Measurements from ENCODE around the gene CNOT9.

Gene CNOT9

DNA sequence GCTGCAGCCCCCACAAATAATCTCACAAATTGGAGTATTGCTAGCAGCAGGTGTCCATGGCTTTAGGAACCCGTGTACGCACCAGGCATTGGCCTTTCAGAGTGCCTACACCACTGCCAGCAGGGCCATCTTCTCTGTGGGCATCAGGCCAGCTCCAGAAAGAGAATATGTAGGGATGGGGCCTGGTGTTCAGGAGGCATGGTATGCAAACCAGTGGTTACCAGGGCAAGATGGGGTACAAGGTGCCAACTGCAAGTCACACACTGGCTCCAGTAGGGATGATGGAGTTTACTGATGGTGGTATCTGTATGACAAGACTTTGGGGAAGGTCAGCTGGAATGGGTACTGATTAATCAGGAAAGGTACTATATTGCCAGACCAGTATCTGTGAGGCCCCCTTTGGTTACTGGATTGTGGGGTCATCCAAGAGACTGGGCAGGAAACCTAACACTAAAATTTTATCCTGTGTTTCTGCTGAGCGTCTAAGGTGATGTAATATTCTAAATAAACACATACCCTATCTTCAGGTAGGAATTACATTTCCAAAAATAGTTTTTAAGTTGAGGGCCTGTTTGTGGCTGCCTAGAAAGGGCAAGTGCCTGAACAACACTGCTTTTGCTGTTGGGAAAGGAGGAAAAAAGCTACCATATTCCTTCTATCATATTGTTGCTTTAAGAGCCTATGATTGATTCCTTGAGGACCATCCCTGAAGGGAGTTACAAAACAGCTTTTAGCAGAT, 9.0 kb downstream of the CNOT9 start:
- no peak for DNase-seq (ENCODE audit: low read depth in 2 of 2, low spot score in 1 of 2)

DNA sequence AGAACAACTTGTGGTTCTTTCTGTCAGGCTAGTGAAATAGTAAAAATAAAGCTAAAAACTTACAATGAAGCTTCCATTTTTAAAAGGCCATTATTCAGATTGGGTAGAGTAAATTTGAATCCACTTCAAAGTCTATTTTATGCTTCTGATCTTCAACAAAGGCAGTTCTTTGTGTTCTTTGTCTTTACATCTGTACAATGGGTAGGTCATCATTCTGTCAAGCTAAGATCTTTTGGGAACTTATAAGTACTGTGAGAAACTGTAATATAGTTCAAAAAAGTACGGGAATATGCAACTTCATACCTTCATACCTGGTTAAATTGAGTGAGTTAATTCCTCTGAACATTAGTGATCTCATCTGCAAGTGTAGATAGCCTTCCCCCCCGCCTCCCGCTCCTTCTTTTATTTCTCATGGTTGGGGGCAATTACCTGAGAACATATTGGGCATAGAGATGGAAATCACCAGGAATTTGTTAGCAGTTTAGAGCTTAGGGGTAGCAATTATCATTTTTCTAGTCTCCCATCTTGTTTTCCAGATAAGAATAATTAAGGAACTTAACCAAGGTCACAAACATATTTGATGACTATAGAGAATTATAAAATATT, 9.7 kb downstream of the CNOT9 start:
- no peak for DNase-seq (ENCODE audit: low read depth in 2 of 2, low spot score in 1 of 2)

DNA sequence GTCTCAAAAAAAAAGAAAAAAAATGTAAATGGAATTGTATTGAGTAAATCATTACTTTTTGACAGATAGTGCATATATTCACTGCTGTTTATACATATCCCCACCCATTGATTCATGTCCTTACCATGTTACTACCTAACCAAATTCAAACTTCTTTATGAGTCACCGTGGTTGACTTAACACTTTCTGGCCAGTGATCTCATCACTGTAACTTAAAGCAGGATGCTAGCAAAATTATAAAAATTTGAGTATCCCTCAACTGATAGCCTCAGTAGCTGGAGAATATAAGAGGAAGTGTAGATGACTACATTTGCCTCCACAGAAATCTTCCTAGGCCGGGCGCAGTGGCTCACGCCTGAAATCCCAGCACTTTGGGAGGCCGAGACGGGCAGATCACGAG, 13.4 kb downstream of the CNOT9 start:
- no peak for DNase-seq (ENCODE audit: low read depth in 2 of 2, low spot score in 1 of 2)

DNA sequence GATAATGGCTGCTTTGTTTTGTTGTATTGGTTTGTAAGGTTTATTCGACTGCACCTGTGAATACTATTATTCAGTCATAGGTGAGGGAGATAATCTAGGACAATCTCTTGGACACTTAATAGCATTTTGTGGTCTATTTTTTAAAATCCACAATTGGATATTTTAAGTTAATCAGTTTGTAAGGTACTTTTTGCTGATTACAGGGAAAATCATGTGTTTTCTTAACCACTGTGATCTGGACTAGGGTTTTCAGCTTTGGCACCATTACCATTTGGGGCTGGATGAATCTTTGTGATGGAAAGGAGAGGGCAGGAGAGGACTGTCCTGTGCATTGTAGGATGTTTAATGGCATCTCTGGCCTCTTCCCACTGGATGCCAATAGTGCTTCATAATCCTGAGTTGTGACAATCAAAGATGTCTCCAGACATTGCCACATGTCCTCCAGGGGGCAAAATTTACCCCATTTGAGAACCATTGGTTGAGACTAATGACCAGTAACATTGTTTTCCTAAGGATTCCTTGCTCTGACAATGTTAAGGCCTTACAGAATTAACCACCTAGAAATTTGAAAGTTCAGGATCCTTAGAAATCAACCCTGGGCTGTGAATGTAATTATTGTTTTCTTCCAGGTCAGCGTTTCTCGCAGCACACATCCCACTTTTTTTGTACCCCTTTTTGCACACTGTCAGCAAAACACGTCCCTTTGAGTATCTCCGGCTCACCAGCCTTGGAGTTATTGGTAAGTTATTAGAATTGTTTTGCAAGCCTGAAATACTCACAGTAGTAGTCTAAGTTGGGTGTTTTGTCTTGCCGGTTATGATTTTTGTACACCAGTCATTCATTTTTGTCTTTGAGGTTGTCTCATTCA, 15.6 kb downstream of the CNOT9 start:
- no peak for DNase-seq (ENCODE audit: low read depth in 2 of 2, low spot score in 1 of 2)

DNA sequence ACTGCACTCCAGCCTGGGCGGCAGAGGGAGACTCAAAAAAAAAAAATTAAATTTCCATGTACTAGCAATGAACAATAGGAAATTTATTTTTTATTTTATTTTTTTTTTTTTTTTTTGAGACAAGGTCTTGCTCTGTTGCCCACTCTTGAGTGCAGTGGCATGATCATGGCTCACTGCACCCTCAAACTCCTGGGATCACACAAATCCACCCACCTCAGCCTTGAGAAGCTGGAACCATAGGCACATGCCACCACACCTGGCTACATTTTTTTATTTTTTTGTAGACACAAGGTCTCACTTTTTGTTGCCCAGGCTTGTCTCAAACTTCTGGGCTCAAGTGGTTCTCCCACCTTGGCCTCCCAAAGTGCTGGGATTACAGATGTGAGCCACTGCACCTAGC, 16.9 kb downstream of the CNOT9 start:
- no peak for DNase-seq (ENCODE audit: low read depth in 2 of 2, low spot score in 1 of 2)

DNA sequence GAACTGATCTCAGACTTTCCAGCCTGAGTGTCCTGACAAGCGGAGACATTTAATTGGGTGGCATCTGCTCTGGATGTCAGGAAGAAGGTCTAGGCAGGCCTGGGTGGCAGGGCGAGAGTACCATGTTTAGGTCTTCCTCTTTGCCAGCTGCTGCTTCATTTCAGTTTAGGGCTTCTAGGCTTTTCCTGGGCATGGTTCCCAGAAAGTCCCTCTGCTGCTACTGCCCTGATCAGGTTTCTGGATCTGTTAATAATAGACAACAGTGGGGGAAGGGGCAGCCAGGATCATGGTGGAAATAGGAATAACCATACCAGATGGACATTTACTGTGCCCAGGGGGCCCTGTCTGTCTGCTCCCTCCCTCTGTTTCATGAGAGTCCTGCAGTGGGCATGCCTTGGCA, 36.8 kb downstream of the CNOT9 start:
- no peak for DNase-seq (ENCODE audit: low read depth in 2 of 2, low spot score in 1 of 2)

DNA sequence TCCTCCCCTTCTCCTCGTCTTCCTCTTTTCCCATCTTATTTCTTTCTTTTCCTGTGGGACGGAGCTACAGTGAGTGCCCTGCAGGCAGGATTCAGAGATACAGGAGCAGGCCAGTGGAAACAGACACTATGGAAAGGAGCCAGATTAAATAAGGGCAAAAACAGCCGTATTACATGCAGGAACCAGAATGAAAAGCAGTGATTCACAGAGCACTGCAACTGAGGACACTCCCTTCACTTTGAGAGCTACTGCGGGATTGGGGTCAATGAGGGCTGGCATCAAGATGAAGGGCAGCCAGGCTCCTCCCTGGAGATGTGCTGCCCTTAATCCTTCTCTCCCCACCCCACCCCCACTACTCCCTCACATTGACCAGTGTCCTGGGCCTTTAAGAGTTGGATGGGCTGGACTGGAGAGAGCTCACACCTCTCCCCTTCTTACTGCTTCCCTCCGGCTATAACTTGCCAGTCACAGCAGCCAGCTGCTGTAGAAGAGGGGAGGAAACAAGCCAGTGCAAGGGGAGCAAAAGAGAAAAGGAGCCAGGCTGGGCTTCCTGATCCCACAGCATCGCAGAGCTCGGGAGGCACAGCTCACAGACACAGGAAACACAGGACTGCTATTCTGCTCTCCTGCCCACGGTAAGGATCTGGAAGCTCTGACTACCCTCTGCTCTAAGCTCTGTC, 38.9 kb downstream of the CNOT9 start, which contains the start of gene PLCD4:
Gene PLCD4 (plus strand): TSS at position 464 of the 680 bp plus-strand sequence. CDS start 7,841 bp downstream, outside the sequence.
- DNase-seq (ENCODE audit: low read depth in 2 of 2, low spot score in 1 of 2): no peak

DNA sequence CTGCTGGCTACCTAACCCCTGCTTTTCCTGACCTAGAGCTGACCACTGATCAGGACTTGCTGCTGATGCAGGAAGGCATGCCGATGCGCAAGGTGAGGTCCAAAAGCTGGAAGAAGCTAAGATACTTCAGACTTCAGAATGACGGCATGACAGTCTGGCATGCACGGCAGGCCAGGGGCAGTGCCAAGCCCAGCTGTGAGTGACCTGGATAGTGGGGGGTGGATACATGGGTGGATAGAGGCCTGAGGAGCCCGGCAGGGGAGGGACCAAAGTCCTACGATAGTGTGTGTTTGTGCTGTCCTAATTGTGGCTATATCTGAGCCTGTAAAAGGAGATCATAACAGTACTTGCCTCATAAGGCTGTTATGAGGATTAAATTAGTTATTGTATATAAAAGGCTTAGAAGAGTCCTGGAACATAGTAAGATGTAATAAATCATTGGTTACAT, 47.3 kb downstream of the CNOT9 start:
- DNase-seq (ENCODE audit: low read depth in 2 of 2, low spot score in 1 of 2): no peak

DNA sequence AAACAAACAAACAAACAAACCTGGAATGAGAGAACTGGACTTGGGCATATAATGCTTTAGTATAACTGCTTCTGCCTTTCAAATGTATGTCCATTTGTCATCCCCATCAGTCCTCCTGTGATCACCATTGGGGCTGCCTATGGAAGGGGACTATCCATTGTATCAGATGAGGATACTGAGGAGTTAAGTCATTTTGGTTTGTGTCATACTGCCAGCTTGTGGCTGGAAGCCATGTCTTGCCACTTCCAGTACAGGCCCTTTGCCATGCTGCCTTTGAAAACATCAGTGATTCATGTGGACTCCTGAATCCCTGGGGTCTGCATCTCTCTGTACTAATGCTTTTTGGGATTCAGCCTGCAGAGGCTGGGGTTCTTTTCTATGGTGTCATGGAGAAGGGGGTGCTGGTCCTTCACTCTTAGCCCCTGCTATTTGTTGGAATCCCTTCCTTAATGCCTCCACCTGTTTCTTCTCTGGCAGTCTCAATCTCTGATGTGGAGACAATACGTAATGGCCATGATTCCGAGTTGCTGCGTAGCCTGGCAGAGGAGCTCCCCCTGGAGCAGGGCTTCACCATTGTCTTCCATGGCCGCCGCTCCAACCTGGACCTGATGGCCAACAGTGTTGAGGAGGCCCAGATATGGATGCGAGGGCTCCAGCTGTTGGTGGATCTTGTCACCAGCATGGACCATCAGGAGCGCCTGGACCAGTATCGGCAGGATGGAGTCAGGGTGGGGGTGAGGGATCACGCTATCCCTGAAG, 49.6 kb downstream of the CNOT9 start:
- DNase-seq (ENCODE audit: low read depth in 2 of 2, low spot score in 1 of 2): no peak

DNA sequence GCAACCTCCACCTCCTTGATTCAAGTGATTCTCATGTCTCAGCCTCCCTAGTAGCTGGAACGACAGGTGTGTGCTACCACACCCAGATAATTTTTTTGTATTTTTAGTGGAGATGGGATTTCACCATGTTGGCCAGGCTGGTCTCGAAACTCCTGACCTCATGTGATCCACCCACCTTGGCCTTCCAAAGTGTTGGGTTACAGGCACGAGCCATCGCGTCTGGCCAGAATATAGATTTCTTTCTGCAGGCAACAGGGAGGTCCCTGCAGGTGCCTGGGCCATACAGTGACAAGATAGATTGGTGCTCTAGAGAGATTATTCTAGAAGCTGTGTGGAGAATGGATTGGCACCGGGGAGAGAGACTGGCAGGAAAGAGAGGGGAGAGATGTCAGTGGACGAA, 52.4 kb downstream of the CNOT9 start:
- no peak for DNase-seq (ENCODE audit: low read depth in 2 of 2, low spot score in 1 of 2)

DNA sequence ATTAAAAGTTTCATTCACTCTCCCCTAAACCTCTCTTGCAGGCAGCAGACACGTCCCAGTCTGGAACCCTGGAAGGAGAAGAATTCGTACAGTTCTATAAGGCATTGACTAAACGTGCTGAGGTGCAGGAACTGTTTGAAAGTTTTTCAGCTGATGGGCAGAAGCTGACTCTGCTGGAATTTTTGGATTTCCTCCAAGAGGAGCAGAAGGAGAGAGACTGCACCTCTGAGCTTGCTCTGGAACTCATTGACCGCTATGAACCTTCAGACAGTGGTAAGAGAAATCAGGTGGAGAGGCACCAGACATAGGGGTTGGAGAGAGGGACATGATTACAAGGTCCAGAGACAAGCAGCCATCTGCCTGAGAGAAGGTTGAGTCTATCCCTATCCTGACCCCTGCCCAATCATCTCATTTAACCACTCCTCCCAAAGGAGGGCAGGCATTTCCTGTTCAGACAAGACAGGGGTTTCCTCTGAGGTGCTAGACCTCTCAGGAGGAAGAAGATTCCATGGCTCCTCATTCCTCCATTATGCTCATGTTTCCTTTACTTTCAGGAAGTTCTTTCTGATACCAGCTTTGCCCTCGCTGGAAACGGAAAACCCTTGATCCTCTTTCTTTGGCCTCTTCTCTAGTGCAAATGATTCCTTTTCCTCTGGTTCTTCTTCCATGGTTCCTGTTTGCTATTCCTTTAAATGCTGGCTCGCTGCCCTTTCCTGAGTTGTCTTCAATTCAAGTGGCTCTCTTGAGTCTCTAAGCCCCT, 54.1 kb downstream of the CNOT9 start:
- DNase-seq (ENCODE audit: low read depth in 2 of 2, low spot score in 1 of 2): no peak

DNA sequence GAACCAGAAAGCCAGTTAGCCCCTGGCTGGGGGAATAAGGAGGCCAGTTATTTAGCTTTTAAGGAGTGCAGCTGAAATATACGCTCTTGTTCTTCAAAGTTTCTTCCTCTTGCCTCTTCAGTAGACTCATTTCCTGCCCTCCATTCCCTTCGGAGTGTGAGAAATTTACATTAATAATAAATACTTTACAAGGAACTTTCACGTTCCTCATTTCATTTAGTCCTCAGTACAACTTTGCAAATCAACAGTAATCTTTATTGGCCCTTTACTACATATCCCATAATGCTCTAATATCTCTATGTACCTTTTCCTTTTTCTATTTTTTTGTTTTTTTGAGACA, 54.7 kb downstream of the CNOT9 start:
- no peak for DNase-seq (ENCODE audit: low read depth in 2 of 2, low spot score in 1 of 2)

DNA sequence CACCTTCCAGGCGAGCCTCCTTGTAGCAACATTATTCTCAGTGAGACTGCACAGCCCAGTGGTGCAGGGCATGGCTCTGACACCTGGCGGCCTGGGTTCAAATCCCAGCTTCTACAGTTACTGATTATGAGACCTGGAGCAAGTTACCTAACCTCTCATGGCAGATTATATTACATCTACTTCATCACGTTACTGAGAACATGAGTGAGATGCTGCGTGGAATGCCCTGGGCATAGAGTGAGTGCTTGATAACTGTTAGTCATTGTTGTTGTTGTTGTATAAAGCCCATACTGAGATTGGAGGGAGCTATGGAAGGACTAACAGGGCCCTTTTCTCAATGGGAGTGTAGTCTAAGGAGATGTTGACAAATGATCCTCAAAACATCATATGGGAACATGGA, 57.7 kb downstream of the CNOT9 start:
- no peak for DNase-seq (ENCODE audit: low read depth in 2 of 2, low spot score in 1 of 2)

DNA sequence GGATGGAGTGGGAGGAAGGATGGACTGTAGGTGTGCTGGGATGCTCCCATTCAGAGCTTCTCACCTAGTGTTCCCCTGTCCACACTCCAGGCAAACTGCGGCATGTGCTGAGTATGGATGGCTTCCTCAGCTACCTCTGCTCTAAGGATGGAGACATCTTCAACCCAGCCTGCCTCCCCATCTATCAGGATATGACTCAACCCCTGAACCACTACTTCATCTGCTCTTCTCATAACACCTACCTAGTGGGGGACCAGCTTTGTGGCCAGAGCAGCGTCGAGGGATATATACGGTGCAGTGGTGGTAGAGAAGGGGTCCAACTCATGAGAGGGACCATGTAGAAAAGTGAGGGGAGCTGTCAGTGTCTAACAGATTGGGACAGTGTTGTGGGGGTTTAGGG, 59.3 kb downstream of the CNOT9 start:
- DNase-seq (ENCODE audit: low read depth in 2 of 2, low spot score in 1 of 2): no peak

DNA sequence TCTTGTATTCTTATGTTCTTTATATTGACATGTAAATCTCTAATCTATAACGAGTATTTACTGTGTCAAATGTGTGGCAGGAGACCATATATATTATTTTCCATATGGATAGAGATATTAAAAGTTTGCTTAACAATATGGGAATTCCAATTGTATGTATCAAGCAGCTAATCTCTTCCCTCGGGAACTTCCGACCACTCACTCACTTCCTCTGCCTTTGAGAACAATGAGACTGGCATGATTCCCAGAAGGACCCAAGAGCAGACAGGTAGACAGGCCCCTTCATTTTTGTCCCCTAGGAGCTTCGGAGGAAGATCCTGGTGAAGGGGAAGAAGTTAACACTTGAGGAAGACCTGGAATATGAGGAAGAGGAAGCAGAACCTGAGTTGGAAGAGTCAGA, 63.2 kb downstream of the CNOT9 start:
- no peak for DNase-seq (ENCODE audit: low read depth in 2 of 2, low spot score in 1 of 2)

DNA sequence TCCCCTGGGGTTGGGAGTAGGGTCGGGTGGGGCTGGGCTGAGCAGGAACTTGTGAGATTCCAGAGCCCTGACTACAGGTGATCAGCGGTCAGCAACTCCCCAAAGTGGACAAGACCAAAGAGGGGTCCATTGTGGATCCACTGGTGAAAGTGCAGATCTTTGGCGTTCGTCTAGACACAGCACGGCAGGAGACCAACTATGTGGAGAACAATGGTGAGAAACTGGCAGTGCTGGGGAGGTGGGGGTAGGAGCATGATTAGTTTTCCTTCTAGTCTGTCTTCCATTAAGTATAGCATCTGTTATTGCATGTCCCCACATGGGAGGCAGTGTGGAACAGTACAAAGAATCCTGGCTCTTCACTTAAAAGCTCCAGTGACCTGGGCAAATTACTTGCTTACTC, 67.1 kb downstream of the CNOT9 start:
- DNase-seq (ENCODE audit: low read depth in 2 of 2, low spot score in 1 of 2): no peak

DNA sequence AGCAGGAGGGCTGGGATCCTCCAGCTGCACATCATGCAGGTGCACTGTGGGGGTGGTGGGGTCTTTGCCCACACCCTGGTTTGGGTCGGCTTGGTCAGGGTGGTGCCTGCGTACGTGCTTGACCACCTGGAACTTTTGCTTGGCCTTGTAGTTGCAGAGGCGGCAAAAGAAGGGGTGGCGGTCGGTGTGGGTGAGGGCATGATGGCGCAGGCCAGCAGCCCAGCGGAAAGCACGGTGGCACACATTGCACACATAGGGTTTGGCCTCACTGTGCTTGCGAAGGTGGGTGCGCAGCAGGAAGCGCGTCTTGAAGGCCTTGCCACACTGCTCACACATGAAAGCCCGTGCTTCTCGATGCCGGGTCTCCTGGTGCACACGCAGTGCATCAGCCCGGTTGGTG, 69.7 kb downstream of the CNOT9 start:
- DNase-seq (ENCODE audit: low read depth in 2 of 2, low spot score in 1 of 2): no peak

DNA sequence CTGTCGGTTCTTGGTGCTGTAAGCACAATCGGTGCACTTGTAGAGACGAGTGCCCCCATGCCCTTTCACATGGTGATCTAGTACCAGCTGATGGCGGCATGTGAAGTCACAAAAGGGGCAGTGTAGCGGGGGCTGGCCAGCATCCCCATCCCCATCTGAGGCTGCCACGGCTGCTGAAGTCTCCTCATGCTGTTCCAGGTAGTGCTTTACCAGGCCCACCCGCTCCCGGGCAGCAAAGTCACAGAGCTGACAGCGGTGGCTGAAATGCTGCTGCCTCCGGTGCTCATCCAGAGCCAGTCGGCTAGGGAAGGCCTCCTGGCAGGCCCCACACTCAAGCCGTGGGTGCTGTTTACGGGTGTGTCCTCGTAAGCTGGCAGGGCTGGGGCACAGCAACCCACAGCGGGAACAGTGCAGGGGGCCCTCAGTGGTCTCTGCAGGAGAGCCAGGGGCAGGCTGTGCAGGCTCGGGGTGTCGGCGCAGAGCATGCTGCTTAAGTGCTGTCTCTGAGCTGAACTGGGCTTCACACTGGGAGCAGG, 73.5 kb downstream of the CNOT9 start:
- DNase-seq (ENCODE audit: low read depth in 2 of 2, low spot score in 1 of 2): no peak

DNA sequence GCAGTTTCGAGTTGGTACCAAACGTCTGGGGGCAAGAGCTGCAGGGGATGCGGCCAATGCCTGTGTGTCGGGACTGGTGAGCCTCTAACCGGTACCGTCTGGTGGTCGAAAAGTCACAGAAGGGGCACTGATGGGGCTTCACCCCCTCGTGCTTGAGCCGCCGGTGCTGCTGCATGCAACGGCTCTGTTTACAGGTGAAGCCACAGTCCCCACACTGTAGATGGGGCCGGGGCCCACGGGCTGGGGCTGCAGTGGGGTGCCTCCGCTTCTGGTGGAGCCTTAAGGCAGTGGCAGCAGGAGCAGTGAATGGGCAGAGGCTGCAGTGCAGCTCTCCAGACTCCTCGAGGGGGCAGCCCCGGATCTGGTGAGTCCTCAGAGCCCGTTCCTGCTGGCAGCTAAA, 74.1 kb downstream of the CNOT9 start:
- no peak for DNase-seq (ENCODE audit: low read depth in 2 of 2, low spot score in 1 of 2)
